ENCODE data around the gene CCDC13.

The CCDC13 gene

GRCh38 chr3:42733501-42734262 is 39.4 kb downstream of the CCDC13 start:
- no peak for DNase-seq (ENCODE audit: low read depth)

- DNase-seq (ENCODE audit: low read depth): no peak
Measured at GRCh38 chr3:42732829-42733459, 40.1 kb downstream of the CCDC13 start.

- no peak for DNase-seq (ENCODE audit: low read depth)
Measured at GRCh38 chr3:42732196-42732828, 40.7 kb downstream of the CCDC13 start.

GRCh38 chr3:42731476-42732195 is 41.4 kb downstream of the CCDC13 start:
- no peak for DNase-seq (ENCODE audit: low read depth)

- DNase-seq (ENCODE audit: low read depth): no peak
Measured at GRCh38 chr3:42730706-42731420, 42.2 kb downstream of the CCDC13 start.

- DNase-seq (ENCODE audit: low read depth): no peak
Measured at GRCh38 chr3:42730294-42730693, 42.8 kb downstream of the CCDC13 start.

GRCh38 chr3:42729404-42730145 is 43.5 kb downstream of the CCDC13 start:
- DNase-seq (ENCODE audit: low read depth): no peak

- no peak for DNase-seq (ENCODE audit: low read depth)
Measured at GRCh38 chr3:42728668-42729364, 44.2 kb downstream of the CCDC13 start.

- no peak for DNase-seq (ENCODE audit: low read depth)
Measured at GRCh38 chr3:42728056-42728455, 45.0 kb downstream of the CCDC13 start.

GRCh38 chr3:42725454-42725853 is 47.6 kb downstream of the CCDC13 start:
- no peak for DNase-seq (ENCODE audit: low read depth)

- DNase-seq (ENCODE audit: low read depth): no peak
Measured at GRCh38 chr3:42723219-42723618, 49.8 kb downstream of the CCDC13 start.

Measured in stimulated activated CD4-positive, alpha-beta T cell treated with anti-CD3 and anti-CD28 coated beads, Interleukin-2, amount 100 ng/mL, for 4 hours (primary cell).